HUES48 (cell line): Measurements from ENCODE around the gene MLX.

ENCODE experiments used
- H3K27ac ChIP-seq: one replicate; pipeline ENCODE4 v1.7.0; 2013; ENCODE audit warnings: low read depth, low read length, inconsistent platforms
- H3K27me3 ChIP-seq: 2 replicates; pipeline ENCODE4 v1.6.1; 2013; ENCODE audit warnings: mild to moderate bottlenecking, low read length; ENCODE audit not compliant: control insufficient read depth, insufficient read depth
- H3K36me3 ChIP-seq: 2 replicates; pipeline ENCODE4 v1.6.1; 2013; ENCODE audit warnings: low read length; ENCODE audit not compliant: control insufficient read depth, insufficient read depth
- H3K4me1 ChIP-seq: 2 replicates; pipeline ENCODE4 v1.6.1; 2013; ENCODE audit warnings: mild to moderate bottlenecking, low read length; ENCODE audit not compliant: control insufficient read depth, insufficient read depth
- H3K4me3 ChIP-seq: 2 replicates; pipeline ENCODE4 v1.5.1; 2013; ENCODE audit warnings: mild to moderate bottlenecking, low read depth, low read length
- H3K9ac ChIP-seq: 2 replicates; pipeline ENCODE4 v1.6.1; 2013; ENCODE audit warnings: mild to moderate bottlenecking, low read depth, low read length, moderate library complexity
- H3K9me3 ChIP-seq: 2 replicates; pipeline ENCODE4 v1.6.1; 2013; ENCODE audit warnings: low read length; ENCODE audit not compliant: control insufficient read depth, insufficient read depth

Gene MLX

GRCh38 chr17:42560246-42560645 is 6.7 kb upstream of the MLX start:
- Histone ChIP-seq H3K9ac (no peak overlapping the region), H3K9me3 (no peaks in the 10 kb centered on the region), H3K27me3 (no peaks in the 10 kb centered on the region), H3K4me3 (no peak overlapping the region), H3K36me3 (peaks cover 12% of the 10 kb centered on the region), H3K27ac (no peak overlapping the region), H3K4me1 (peaks cover 3% of the 10 kb centered on the region)

DNA sequence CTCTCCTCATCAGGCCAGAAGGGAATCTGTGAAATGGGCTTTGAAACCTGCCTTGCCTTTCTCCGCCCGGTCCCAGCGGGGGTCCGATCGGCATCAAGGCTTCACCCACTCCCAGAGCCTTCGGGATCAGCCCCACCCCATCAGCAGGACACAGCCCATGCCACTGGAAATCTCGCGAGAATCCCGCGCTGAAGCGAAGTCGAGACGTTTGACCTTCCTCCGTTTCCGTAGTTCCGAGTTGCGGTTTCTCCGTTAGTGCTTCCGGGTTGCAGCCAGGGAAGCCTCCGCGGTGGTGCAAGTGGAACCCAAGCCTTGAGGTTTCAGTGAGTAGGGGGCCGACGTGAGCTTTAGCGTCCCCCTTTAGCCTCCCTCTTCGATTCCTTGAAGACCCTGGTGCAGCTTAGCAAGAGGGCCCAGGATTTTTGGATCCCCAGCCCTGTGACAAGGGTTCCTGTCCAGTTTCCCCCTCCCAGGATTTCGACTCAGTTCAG is 5.0 kb upstream of the MLX start, which contains the start of gene COASY:
COASY (plus strand) TSS at position 252 of the 491 bp plus-strand sequence. CDS start 475 bp downstream, outside the sequence.
- Histone ChIP-seq H3K4me1 (peaks cover 6% of the 10 kb centered on the region; the same call in 1 of the 2 replicates), H3K4me3 (peak within 1 kb of the TSS; percentile 94), H3K27ac (peak within 1 kb of the TSS; percentile 85), H3K27me3 (no peaks in the 10 kb centered on the region), H3K36me3 (peaks cover 22% of the 10 kb centered on the region), H3K9ac (peak within 1 kb of the TSS; percentile 78), H3K9me3 (no peaks in the 10 kb centered on the region)

DNA sequence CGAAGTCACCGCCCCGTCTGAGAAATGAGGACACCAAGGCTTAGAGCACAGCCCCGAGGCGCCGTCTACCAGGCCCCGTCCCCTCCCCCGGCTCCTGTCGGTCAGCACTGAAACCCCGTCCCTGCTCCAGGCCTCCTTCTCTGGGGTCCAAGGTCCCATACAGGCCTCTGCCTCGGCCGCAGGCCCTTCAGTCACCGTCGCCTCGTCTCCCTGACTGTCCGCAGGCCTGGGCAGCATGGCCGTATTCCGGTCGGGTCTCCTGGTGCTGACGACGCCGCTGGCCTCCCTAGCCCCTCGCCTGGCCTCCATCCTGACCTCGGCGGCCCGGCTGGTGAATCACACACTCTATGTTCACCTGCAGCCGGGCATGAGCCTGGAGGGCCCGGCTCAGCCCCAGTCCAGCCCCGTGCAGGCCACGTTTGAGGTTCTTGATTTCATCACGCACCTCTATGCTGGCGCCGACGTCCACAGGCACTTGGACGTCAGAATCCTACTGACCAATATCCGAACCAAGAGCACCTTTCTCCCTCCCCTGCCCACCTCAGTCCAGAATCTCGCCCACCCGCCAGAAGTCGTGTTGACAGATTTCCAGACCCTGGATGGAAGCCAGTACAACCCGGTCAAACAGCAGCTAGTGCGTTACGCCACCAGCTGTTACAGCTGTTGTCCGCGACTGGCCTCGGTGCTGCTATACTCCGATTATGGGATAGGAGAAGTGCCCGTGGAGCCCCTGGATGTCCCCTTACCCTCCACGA is 4.3 kb upstream of the MLX start:
- Histone ChIP-seq H3K9ac (peak overlapping the region; percentile 78), H3K4me1 (peaks cover 7% of the 10 kb centered on the region; the same call in 1 of the 2 replicates), H3K36me3 (peaks cover 22% of the 10 kb centered on the region), H3K9me3 (no peaks in the 10 kb centered on the region), H3K27me3 (no peaks in the 10 kb centered on the region), H3K27ac (peak overlapping the region; percentile 85), H3K4me3 (peak overlapping the region; percentile 94)

- H3K27me3 ChIP-seq: no peaks in the 10 kb centered on the region
- H3K36me3 ChIP-seq: peaks cover 22% of the 10 kb centered on the region
- no peak overlapping the region for H3K27ac ChIP-seq
- H3K9ac ChIP-seq: no peak overlapping the region
- peak overlapping the region; percentile 94 for H3K4me3 ChIP-seq
- peaks cover 8% of the 10 kb centered on the region; the same call in 1 of the 2 replicates for H3K4me1 ChIP-seq
- H3K9me3 ChIP-seq: no peaks in the 10 kb centered on the region
Measured at GRCh38 chr17:42563143-42563509, 3.8 kb upstream of the MLX start.

- Histone ChIP-seq H3K9me3 (no peaks in the 10 kb centered on the region), H3K36me3 (peaks cover 26% of the 10 kb centered on the region), H3K27me3 (no peaks in the 10 kb centered on the region), H3K4me1 (peaks cover 8% of the 10 kb centered on the region; the same call in 1 of the 2 replicates), H3K4me3 (peak overlapping the region; percentile 94; the same call in 1 of the 2 replicates), H3K9ac (no peak overlapping the region), H3K27ac (no peak overlapping the region)
Measured at GRCh38 chr17:42563543-42563942, 3.4 kb upstream of the MLX start.

GRCh38 chr17:42563950-42564349 is 3.0 kb upstream of the MLX start:
- Histone ChIP-seq H3K27ac (no peak overlapping the region), H3K4me3 (no peak overlapping the region)

DNA sequence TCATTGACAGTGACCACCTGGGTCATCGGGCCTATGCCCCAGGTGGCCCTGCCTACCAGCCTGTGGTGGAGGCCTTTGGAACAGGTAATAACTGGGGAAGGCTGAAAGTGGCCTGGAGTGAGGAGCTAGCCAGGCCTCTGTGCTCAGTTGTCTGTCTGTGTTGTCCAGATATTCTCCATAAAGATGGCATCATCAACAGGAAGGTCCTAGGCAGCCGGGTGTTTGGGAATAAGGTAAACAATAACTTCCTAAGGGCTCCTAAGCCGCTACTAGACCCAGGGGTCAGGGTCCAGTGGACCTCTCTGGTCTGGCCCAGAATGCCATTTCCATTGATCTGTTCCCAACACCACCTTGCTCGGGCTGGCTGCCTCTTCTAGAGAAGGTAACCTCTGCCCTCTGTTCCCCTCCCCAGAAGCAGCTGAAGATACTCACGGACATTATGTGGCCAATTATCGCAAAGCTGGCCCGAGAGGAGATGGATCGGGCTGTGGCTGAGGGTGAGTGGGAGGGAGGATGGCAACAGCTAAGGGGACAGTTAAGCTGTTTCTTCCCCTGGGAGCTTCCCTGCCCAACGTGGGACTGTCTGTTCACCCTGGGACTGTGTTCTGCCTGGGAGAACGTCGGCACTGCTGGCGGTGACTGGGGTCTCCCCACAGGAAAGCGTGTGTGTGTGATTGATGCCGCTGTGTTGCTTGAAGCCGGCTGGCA is 1.9 kb upstream of the MLX start:
- H3K9me3 ChIP-seq: no peaks in the 10 kb centered on the region

More at GRCh38 chr17:42563950-42564349, 3.0 kb upstream of the MLX start:
- peaks cover 8% of the 10 kb centered on the region; the same call in 1 of the 2 replicates for H3K4me1 ChIP-seq
- no peaks in the 10 kb centered on the region for H3K27me3 ChIP-seq
- no peaks in the 10 kb centered on the region for H3K9me3 ChIP-seq
- H3K9ac ChIP-seq: no peak overlapping the region
- peaks cover 30% of the 10 kb centered on the region for H3K36me3 ChIP-seq

DNA sequence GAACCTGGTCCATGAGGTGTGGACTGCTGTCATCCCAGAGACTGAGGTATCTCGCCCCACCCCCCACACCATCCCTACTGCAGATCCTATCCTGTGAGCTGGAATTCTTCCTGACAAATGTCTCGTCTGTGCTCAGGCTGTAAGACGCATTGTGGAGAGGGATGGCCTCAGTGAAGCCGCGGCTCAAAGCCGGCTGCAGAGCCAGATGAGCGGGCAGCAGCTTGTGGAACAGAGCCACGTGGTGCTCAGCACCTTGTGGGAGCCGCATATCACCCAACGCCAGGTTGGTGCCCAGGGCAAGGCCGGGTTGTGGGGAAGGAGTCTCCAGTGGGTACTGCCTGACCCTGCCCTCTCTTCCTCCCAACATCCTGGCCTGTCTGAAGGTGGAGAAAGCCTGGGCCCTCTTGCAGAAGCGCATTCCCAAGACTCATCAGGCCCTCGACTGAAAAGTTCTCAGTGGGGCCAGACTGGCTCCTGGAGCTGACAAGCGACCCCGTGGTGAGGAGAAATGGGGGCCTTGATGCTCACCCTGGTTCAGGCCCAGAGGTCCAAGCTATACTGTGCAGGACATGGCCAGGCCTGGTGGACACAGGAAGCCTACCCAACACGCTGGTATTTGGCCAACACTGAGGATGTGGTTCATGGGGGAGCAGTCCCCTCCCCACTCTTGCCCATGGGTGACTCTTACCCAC is 1.2 kb upstream of the MLX start:
- Histone ChIP-seq H3K27ac (peak overlapping the region; percentile 93), H3K9ac (no peak overlapping the region), H3K27me3 (no peaks in the 10 kb centered on the region), H3K36me3 (peaks cover 46% of the 10 kb centered on the region), H3K9me3 (no peaks in the 10 kb centered on the region), H3K4me1 (peaks cover 8% of the 10 kb centered on the region; the same call in 1 of the 2 replicates), H3K4me3 (no peak overlapping the region)

More for the DNA sequence above, 1.9 kb upstream of the MLX start:
- H3K4me1 ChIP-seq: peaks cover 8% of the 10 kb centered on the region; the same call in 1 of the 2 replicates
- no peak overlapping the region for H3K4me3 ChIP-seq
- H3K27ac ChIP-seq: no peak overlapping the region
- peaks cover 40% of the 10 kb centered on the region for H3K36me3 ChIP-seq
- no peaks in the 10 kb centered on the region for H3K27me3 ChIP-seq
- no peak overlapping the region for H3K9ac ChIP-seq

GRCh38 chr17:42566215-42566882 is 551 bp upstream of the MLX start:
- Histone ChIP-seq H3K27ac (peak overlapping the region; percentile 93), H3K4me3 (peak overlapping the region; percentile 88), H3K4me1 (peaks cover 8% of the 10 kb centered on the region; the same call in 1 of the 2 replicates), H3K27me3 (no peaks in the 10 kb centered on the region), H3K9me3 (no peaks in the 10 kb centered on the region), H3K9ac (peak overlapping the region; percentile 56; the same call in 1 of the 2 replicates), H3K36me3 (peaks cover 53% of the 10 kb centered on the region)
